HUES64 (cell line): ENCODE measurements around the gene C11orf54. TPM values are rescaled to one million over a fixed set of nuclear protein-coding genes. Genes with fewer than 3 reads are reported as not detected.

Experiments
- H3K27ac ChIP-seq: 2 replicates; pipeline ENCODE4 v1.7.0; 2013; ENCODE audit warnings: low read depth, low read length, inconsistent platforms
- H3K27me3 ChIP-seq: 2 replicates; pipeline ENCODE4 v1.6.1; 2013; ENCODE audit warnings: mild to moderate bottlenecking, low read length; ENCODE audit not compliant: insufficient read depth
- H3K36me3 ChIP-seq: 2 replicates; pipeline ENCODE4 v1.6.1; 2013; ENCODE audit warnings: mild to moderate bottlenecking, low read length; ENCODE audit not compliant: insufficient read depth
- H3K4me1 ChIP-seq: 2 replicates; pipeline ENCODE4 v1.6.1; 2013; ENCODE audit warnings: mild to moderate bottlenecking, low read length, moderate library complexity; ENCODE audit not compliant: insufficient read depth
- H3K4me3 ChIP-seq: 2 replicates; pipeline ENCODE4 v1.5.1; 2013; ENCODE audit warnings: mild to moderate bottlenecking, low read length, moderate library complexity
- H3K9ac ChIP-seq: 2 replicates; pipeline ENCODE4 v1.6.1; 2013; ENCODE audit warnings: mild to moderate bottlenecking, low read depth, low read length
- H3K9me3 ChIP-seq: 2 replicates; pipeline ENCODE4 v1.6.1; 2013; ENCODE audit warnings: low read depth, low read length; ENCODE audit not compliant: insufficient read depth
- WGBS: fragments of 150-250, 120-280 bp; methylation state at CpG from one replicate; pipeline ENCODE4 v1.1.7; 2013; ENCODE audit warnings: missing lambda C conversion rate; 5-methylcytosine and 5-hydroxymethylcytosine counted together
- polyA plus RNA-seq, 2 experiments: library from polyadenylated mRNA; stranded (reverse); fragments of 50-300 nt; gene quantifications; one replicate each; pipeline ENCODE4 v1.2.3, GENCODE V29; 2013

The C11orf54 gene
- polyA plus RNA-seq (2013, experiment 1 of 2), result 20.7 TPM
- 21.1 TPM for polyA plus RNA-seq (2013, experiment 2 of 2)

- WGBS, result under 1% methylated on average over 65 of the region's 65 CpGs
- H3K4me3 ChIP-seq, result peak within 1 kb of the TSS; percentile 85
- H3K36me3 ChIP-seq, result peaks cover 53% of the 10 kb centered on the region
These were observed at the start of gene C11orf54, which contains the start of gene TAF1D for GRCh38 chr11:93741094-93741881. Gene C11orf54, plus strand, starts transcription at chr11:93741672. Its CDS starts 5,722 bp downstream, at chr11:93747394. Gene TAF1D, minus strand, starts transcription at chr11:93741495. Its CDS starts 2,191 bp downstream, at chr11:93739304.

GRCh38 chr11:93694109-93694508 lies 47.4 kb upstream of the C11orf54 start:
- H3K9me3 ChIP-seq, result no peaks in the 10 kb centered on the region
- H3K4me1 ChIP-seq, result no peaks in the 10 kb centered on the region
- no peak overlapping the region for H3K27ac ChIP-seq
- 96% methylated on average over 1 of the region's 2 CpGs for WGBS
- H3K27me3 ChIP-seq, result no peaks in the 10 kb centered on the region
- H3K4me3 ChIP-seq, result no peak overlapping the region
- peaks cover 89% of the 10 kb centered on the region for H3K36me3 ChIP-seq
- no peak overlapping the region for H3K9ac ChIP-seq

More at GRCh38 chr11:93741094-93741881, at the start of gene C11orf54, which contains the start of gene TAF1D:
- Histone ChIP-seq H3K9me3 (no peaks in the 10 kb centered on the region), H3K4me1 (peaks cover 39% of the 10 kb centered on the region), H3K9ac (peak within 1 kb of the TSS; percentile 100), H3K27me3 (no peaks in the 10 kb centered on the region), H3K27ac (peak within 1 kb of the TSS; percentile 98)

- H3K4me3 ChIP-seq, result no peak overlapping the region
- H3K36me3 ChIP-seq, result peaks cover 89% of the 10 kb centered on the region
- H3K27ac ChIP-seq, result no peak overlapping the region
These were observed 46.9 kb upstream of the C11orf54 start for GRCh38 chr11:93694557-93694956.

GRCh38 chr11:93697611-93698010 lies 43.9 kb upstream of the C11orf54 start:
- Histone ChIP-seq H3K4me1 (no peaks in the 10 kb centered on the region), H3K9me3 (no peaks in the 10 kb centered on the region), H3K9ac (no peak overlapping the region), H3K4me3 (no peak overlapping the region), H3K27ac (no peak overlapping the region), H3K27me3 (no peaks in the 10 kb centered on the region), H3K36me3 (peaks cover 92% of the 10 kb centered on the region)
- 90% methylated on average over 4 of the region's 4 CpGs for WGBS

More at GRCh38 chr11:93694557-93694956, 46.9 kb upstream of the C11orf54 start:
- Histone ChIP-seq H3K27me3 (no peaks in the 10 kb centered on the region), H3K4me1 (no peaks in the 10 kb centered on the region), H3K9me3 (no peaks in the 10 kb centered on the region), H3K9ac (no peak overlapping the region)

GRCh38 chr11:93700830-93701229 lies 40.6 kb upstream of the C11orf54 start:
- Histone ChIP-seq H3K27ac (no peak overlapping the region), H3K27me3 (no peaks in the 10 kb centered on the region), H3K9ac (no peak overlapping the region), H3K4me3 (no peak overlapping the region), H3K36me3 (peaks cover 95% of the 10 kb centered on the region), H3K4me1 (no peaks in the 10 kb centered on the region), H3K9me3 (no peaks in the 10 kb centered on the region)
- WGBS, result 89% methylated on average over 3 of the region's 3 CpGs

- peaks cover 95% of the 10 kb centered on the region for H3K36me3 ChIP-seq
- WGBS, result 98% methylated on average over 2 of the region's 2 CpGs
- no peak overlapping the region for H3K4me3 ChIP-seq
- 0 out of 2 replicates have a peak, but pooled peaks cover 4% of the 10 kb centered on the region for H3K9me3 ChIP-seq
- no peak overlapping the region for H3K27ac ChIP-seq
- H3K27me3 ChIP-seq, result no peaks in the 10 kb centered on the region
- no peaks in the 10 kb centered on the region for H3K4me1 ChIP-seq
- H3K9ac ChIP-seq, result no peak overlapping the region
These were observed 37.2 kb upstream of the C11orf54 start for GRCh38 chr11:93704237-93704636.

GRCh38 chr11:93710239-93710638 lies 31.2 kb upstream of the C11orf54 start:
- no peak overlapping the region for H3K4me3 ChIP-seq
- H3K4me1 ChIP-seq, result no peaks in the 10 kb centered on the region
- no peaks in the 10 kb centered on the region for H3K27me3 ChIP-seq
- H3K9me3 ChIP-seq, result peaks cover 13% of the 10 kb centered on the region; the same call in 1 of the 2 replicates
- no CpG with 5 or more reads among the region's 1 CpG for WGBS
- H3K27ac ChIP-seq, result no peak overlapping the region
- peaks cover 79% of the 10 kb centered on the region for H3K36me3 ChIP-seq
- H3K9ac ChIP-seq, result no peak overlapping the region

- Histone ChIP-seq H3K27me3 (no peaks in the 10 kb centered on the region), H3K4me1 (0 out of 2 replicates have a peak, but pooled peaks cover 3% of the 10 kb centered on the region), H3K9me3 (peaks cover 13% of the 10 kb centered on the region; the same call in 1 of the 2 replicates), H3K9ac (no peak overlapping the region), H3K27ac (no peak overlapping the region), H3K36me3 (peaks cover 76% of the 10 kb centered on the region), H3K4me3 (no peak overlapping the region)
These were observed 28.8 kb upstream of the C11orf54 start for GRCh38 chr11:93712678-93713077.

GRCh38 chr11:93715797-93716396 lies 25.6 kb upstream of the C11orf54 start:
- 95% methylated on average over 3 of the region's 4 CpGs for WGBS
- Histone ChIP-seq H3K4me1 (0 out of 2 replicates have a peak, but pooled peaks cover 3% of the 10 kb centered on the region), H3K36me3 (peaks cover 56% of the 10 kb centered on the region), H3K27me3 (no peaks in the 10 kb centered on the region), H3K9me3 (no peaks in the 10 kb centered on the region), H3K9ac (no peak overlapping the region), H3K4me3 (no peak overlapping the region), H3K27ac (no peak overlapping the region)

GRCh38 chr11:93717501-93717900 lies 24.0 kb upstream of the C11orf54 start:
- Histone ChIP-seq H3K9ac (no peak overlapping the region), H3K9me3 (no peaks in the 10 kb centered on the region), H3K4me1 (0 out of 2 replicates have a peak, but pooled peaks cover 3% of the 10 kb centered on the region), H3K4me3 (no peak overlapping the region), H3K36me3 (peaks cover 58% of the 10 kb centered on the region), H3K27ac (no peak overlapping the region), H3K27me3 (no peaks in the 10 kb centered on the region)
- 86% methylated on average over 1 of the region's 1 CpG for WGBS

- 94% methylated on average over 4 of the region's 4 CpGs for WGBS
- H3K27ac ChIP-seq, result no peak overlapping the region
- H3K9ac ChIP-seq, result no peak overlapping the region
- 0 out of 2 replicates have a peak, but pooled peaks cover 3% of the 10 kb centered on the region for H3K4me1 ChIP-seq
- no peaks in the 10 kb centered on the region for H3K9me3 ChIP-seq
- H3K4me3 ChIP-seq, result no peak overlapping the region
- no peaks in the 10 kb centered on the region for H3K27me3 ChIP-seq
- H3K36me3 ChIP-seq, result peaks cover 60% of the 10 kb centered on the region
These were observed 23.4 kb upstream of the C11orf54 start for GRCh38 chr11:93718057-93718563.
